ENCODE data around the gene ACAA1. TPM values are rescaled to one million over a fixed set of nuclear protein-coding genes. Genes with fewer than 3 reads are reported as not detected.
"Not testable (repeated sequence)": the region's sequence is repeated elsewhere in the genome, so short reads cannot be mapped to it uniquely, and the experiment has no call there.

ACAA1 gene
- total and polyA plus RNA-seq, 2 experiments from 2014 or later: 21.4 to 26.6 TPM

DNA sequence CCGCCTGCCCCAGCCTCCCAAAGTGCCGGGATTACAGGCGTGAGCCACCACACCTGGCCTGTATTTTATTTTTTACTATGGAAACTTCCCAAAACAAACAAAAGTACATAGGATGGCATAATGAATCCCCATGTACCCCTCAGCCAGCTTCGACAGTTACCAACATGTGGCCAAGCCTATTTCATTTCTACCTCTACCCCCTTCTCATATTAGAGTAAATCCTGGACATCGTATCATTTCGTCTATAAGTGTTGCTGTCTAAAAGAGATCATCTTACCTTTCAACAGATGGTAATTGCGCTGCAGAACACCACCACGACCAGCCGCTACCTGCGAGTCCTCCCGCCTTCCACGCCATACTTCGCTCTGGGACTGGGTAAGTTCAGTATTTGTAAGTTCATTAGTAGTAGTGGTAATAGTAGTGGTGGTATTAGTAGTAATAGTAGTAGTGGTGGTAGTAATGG is 53.0 kb downstream of the ACAA1 start (continued):
- TF ChIP-seq STAT1 (IDR thresholded peaks at IDR 0.05; ENCODE audit: unreplicated experiment) (no peak), POLR2AphosphoS5 (IDR thresholded peaks at IDR 0.05; ENCODE audit: low read depth) (no peak), ZNF331 (CRISPR knock-in tag; IDR thresholded peaks at IDR 0.05; ENCODE audit: low read depth) (no peak)
- TF ChIP-seq, protein P1, sequence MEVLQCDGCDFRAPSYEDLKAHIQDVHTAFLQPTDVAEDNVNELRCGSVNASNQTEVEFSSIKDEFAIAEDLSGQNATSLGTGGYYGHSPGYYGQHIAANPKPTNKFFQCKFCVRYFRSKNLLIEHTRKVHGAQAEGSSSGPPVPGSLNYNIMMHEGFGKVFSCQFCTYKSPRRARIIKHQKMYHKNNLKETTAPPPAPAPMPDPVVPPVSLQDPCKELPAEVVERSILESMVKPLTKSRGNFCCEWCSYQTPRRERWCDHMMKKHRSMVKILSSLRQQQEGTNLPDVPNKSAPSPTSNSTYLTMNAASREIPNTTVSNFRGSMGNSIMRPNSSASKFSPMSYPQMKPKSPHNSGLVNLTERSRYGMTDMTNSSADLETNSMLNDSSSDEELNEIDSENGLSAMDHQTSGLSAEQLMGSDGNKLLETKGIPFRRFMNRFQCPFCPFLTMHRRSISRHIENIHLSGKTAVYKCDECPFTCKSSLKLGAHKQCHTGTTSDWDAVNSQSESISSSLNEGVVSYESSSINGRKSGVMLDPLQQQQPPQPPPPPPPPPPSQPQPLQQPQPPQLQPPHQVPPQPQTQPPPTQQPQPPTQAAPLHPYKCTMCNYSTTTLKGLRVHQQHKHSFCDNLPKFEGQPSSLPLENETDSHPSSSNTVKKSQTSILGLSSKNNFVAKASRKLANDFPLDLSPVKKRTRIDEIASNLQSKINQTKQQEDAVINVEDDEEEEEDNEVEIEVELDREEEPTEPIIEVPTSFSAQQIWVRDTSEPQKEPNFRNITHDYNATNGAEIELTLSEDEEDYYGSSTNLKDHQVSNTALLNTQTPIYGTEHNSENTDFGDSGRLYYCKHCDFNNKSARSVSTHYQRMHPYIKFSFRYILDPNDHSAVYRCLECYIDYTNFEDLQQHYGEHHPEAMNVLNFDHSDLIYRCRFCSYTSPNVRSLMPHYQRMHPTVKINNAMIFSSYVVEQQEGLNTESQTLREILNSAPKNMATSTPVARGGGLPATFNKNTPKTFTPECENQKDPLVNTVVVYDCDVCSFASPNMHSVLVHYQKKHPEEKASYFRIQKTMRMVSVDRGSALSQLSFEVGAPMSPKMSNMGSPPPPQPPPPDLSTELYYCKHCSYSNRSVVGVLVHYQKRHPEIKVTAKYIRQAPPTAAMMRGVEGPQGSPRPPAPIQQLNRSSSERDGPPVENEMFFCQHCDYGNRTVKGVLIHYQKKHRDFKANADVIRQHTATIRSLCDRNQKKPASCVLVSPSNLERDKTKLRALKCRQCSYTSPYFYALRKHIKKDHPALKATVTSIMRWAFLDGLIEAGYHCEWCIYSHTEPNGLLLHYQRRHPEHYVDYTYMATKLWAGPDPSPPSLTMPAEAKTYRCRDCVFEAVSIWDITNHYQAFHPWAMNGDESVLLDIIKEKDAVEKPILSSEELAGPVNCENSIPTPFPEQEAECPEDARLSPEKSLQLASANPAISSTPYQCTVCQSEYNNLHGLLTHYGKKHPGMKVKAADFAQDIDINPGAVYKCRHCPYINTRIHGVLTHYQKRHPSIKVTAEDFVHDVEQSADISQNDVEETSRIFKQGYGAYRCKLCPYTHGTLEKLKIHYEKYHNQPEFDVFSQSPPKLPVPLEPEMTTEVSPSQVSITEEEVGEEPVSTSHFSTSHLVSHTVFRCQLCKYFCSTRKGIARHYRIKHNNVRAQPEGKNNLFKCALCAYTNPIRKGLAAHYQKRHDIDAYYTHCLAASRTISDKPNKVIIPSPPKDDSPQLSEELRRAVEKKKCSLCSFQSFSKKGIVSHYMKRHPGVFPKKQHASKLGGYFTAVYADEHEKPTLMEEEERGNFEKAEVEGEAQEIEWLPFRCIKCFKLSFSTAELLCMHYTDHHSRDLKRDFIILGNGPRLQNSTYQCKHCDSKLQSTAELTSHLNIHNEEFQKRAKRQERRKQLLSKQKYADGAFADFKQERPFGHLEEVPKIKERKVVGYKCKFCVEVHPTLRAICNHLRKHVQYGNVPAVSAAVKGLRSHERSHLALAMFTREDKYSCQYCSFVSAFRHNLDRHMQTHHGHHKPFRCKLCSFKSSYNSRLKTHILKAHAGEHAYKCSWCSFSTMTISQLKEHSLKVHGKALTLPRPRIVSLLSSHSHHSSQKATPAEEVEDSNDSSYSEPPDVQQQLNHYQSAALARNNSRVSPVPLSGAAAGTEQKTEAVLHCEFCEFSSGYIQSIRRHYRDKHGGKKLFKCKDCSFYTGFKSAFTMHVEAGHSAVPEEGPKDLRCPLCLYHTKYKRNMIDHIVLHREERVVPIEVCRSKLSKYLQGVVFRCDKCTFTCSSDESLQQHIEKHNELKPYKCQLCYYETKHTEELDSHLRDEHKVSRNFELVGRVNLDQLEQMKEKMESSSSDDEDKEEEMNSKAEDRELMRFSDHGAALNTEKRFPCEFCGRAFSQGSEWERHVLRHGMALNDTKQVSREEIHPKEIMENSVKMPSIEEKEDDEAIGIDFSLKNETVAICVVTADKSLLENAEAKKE (CRISPR knock-in tag; IDR thresholded peaks at IDR 0.05): no peak
- TF ChIP-seq, protein P2, sequence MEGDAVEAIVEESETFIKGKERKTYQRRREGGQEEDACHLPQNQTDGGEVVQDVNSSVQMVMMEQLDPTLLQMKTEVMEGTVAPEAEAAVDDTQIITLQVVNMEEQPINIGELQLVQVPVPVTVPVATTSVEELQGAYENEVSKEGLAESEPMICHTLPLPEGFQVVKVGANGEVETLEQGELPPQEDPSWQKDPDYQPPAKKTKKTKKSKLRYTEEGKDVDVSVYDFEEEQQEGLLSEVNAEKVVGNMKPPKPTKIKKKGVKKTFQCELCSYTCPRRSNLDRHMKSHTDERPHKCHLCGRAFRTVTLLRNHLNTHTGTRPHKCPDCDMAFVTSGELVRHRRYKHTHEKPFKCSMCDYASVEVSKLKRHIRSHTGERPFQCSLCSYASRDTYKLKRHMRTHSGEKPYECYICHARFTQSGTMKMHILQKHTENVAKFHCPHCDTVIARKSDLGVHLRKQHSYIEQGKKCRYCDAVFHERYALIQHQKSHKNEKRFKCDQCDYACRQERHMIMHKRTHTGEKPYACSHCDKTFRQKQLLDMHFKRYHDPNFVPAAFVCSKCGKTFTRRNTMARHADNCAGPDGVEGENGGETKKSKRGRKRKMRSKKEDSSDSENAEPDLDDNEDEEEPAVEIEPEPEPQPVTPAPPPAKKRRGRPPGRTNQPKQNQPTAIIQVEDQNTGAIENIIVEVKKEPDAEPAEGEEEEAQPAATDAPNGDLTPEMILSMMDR (conservative IDR thresholded peaks at IDR 0.05; ENCODE audit: low read depth in 2 of 2): no peak

GRCh38 chr3:38083254-38083653 is 53.7 kb downstream of the ACAA1 start:
- not testable (repeated sequence) for H3K4me3 ChIP-seq; H3K27ac Mint-ChIP-seq; H3K9me2 ChIP-seq (ENCODE audit: insufficient read depth); H3K4me3 Mint-ChIP-seq; H3K4me1 ChIP-seq (ENCODE audit: insufficient read depth); H2AFZ ChIP-seq; H3K79me2 ChIP-seq (replicated peaks; ENCODE audit: insufficient read depth); H3K4me2 ChIP-seq; H3K4me1 Mint-ChIP-seq; H3F3A ChIP-seq (replicated peaks; ENCODE audit: low read depth); H4K20me1 ChIP-seq (replicated peaks; ENCODE audit: insufficient read depth); H3K27ac ChIP-seq (ENCODE audit: low read depth); DNase-seq (ENCODE audit: low spot score); ATAC-seq; H3K36me3 ChIP-seq (ENCODE audit: insufficient read depth); H3K27me3 ChIP-seq (ENCODE audit: insufficient read depth)
- TF ChIP-seq NANOG (IDR thresholded peaks at IDR 0.05; ENCODE audit: borderline replicate concordance): peak; percentile 53; the same call in 1 of the 2 replicates
- peaks cover 41% of the 10 kb centered on the region for H3K9me3 Mint-ChIP-seq
- peaks cover 25% of the 10 kb centered on the region for H3K36me3 Mint-ChIP-seq (ENCODE audit: low read depth)
- H3K27me3 Mint-ChIP-seq (ENCODE audit: insufficient read depth, low read depth, poor library complexity): peaks cover 26% of the 10 kb centered on the region

DNA sequence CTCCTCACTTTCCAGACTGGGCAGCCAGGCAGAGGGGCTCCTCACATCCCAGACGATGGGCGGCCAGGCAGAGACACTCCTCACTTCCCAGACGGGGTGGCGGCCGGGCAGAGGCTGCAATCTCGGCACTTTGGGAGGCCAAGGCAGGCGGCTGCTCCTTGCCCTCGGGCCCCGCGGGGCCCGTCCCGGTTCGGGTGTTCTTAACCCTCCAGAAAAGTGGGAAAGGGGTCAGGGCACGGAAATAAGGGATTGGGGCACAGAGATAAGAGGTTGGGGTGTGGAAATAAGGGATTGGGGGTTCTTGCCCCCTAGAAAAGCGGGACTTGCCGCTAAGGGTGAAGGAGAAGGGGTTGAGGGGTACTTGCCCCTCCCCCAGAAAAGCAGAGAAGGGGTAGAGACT is 54.6 kb downstream of the ACAA1 start:
- not testable (repeated sequence) for H2AFZ ChIP-seq; H3F3A ChIP-seq (replicated peaks; ENCODE audit: low read depth); H3K4me3 Mint-ChIP-seq; H3K27ac ChIP-seq (ENCODE audit: low read depth); H3K4me2 ChIP-seq; H4K20me1 ChIP-seq (replicated peaks; ENCODE audit: insufficient read depth); DNase-seq (ENCODE audit: low spot score); H3K4me1 Mint-ChIP-seq; H3K27me3 ChIP-seq (ENCODE audit: insufficient read depth); H3K4me3 ChIP-seq; H3K9me2 ChIP-seq (ENCODE audit: insufficient read depth); H3K36me3 ChIP-seq (ENCODE audit: insufficient read depth); H3K27ac Mint-ChIP-seq; ATAC-seq; H3K4me1 ChIP-seq (ENCODE audit: insufficient read depth); H3K79me2 ChIP-seq (replicated peaks; ENCODE audit: insufficient read depth)
- H3K9me3 Mint-ChIP-seq: peaks cover 46% of the 10 kb centered on the region
- H3K36me3 Mint-ChIP-seq (ENCODE audit: low read depth): peaks cover 25% of the 10 kb centered on the region
- peaks cover 24% of the 10 kb centered on the region for H3K27me3 Mint-ChIP-seq (ENCODE audit: insufficient read depth, low read depth, poor library complexity)

DNA sequence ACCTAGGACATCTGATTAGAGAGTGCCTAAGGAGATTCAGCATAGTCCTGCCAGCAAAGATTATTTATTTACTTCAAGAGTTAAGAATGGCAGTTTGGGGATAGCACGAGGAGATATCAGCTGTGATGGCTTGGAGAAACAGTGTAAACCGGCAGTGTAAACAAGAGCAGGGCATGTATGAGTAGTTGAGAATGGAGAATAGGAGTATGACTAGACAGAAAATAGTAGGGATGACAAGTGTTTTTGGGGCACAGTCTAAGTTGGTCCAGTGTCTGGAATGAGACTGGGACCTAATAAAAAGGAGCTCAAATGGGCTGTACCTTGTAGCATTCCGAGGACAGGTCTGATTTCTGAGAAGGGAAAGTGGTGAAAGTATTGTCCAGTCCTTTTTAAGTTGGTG is 59.9 kb downstream of the ACAA1 start:
- H3K27me3 Mint-ChIP-seq (ENCODE audit: insufficient read depth, low read depth, poor library complexity); H3K27me3 ChIP-seq (ENCODE audit: insufficient read depth); H3K4me3 ChIP-seq; ATAC-seq; H3K4me2 ChIP-seq; H2AFZ ChIP-seq; H3K4me1 ChIP-seq (ENCODE audit: insufficient read depth); H3F3A ChIP-seq (replicated peaks; ENCODE audit: low read depth); H3K27ac Mint-ChIP-seq; H3K4me1 Mint-ChIP-seq; H3K27ac ChIP-seq (ENCODE audit: low read depth); DNase-seq (ENCODE audit: low spot score); H3K36me3 ChIP-seq (ENCODE audit: insufficient read depth); H3K9me2 ChIP-seq (ENCODE audit: insufficient read depth); H3K79me2 ChIP-seq (replicated peaks; ENCODE audit: insufficient read depth); H4K20me1 ChIP-seq (replicated peaks; ENCODE audit: insufficient read depth); H3K4me3 Mint-ChIP-seq: not testable (repeated sequence)
- peaks cover 22% of the 10 kb centered on the region for H3K9me3 Mint-ChIP-seq
- H3K36me3 Mint-ChIP-seq (ENCODE audit: low read depth): peaks cover 29% of the 10 kb centered on the region

Measured in GM23338 (cell line).